GM12892 (cell line): Measurements from ENCODE around the gene GRK4.
"Not testable (repeated sequence)": the region's sequence is repeated elsewhere in the genome, so short reads cannot be mapped to it uniquely, and the experiment has no call there.

Experiments used
- POLR2A ChIP-seq: IDR thresholded peaks from 2 replicates; pipeline ENCODE4 v1.6.1; 2011; ENCODE audit warnings: low read depth, low read length, control low read depth
- POLR2AphosphoS5 ChIP-seq: IDR thresholded peaks from 2 replicates; pipeline ENCODE4 v1.6.1; 2011; ENCODE audit warnings: low read depth, low read length, control low read depth
- TAF1 ChIP-seq: IDR thresholded peaks from 2 replicates; pipeline ENCODE4 v1.6.1; 2011; ENCODE audit warnings: low read depth, mild to moderate bottlenecking, control low read depth, low read length, borderline replicate concordance

DNA sequence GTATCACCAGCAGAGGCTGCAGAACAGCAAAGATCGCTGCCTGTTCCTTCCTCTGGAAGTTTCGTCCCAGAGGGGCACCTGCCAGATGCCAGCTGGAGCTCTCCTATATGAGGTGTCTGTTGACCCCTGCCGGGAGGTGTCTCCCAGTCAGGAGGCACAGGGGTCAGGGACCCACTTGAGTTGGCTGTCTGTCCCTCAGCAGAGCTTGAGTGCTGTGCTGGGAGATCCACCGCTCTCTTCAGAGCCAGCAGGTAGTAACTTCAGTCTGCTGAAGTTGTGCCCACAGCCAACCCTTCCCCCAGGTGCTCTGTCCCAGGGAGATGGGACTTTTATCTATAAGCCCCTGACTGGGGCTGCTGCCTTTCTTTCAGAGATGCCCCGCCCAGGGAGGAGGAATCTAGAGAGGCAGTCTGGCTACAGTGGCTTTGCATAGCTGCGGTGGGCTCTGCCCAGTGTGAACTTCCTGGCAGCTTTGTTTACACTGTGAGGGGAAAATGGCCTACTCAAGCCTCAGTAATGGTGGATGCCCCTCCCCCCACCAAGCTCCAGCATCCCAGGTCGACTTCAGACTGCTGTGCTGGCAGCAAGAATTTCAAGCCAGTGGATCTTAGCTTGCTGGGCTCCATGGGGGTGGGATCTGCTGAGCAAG is 40.8 kb upstream of the GRK4 start:
- not testable (repeated sequence) for TF ChIP-seq POLR2AphosphoS5, TAF1, POLR2A
